GM21526 (cell line): ENCODE results near the gene QSOX2.

Source experiments
- ATAC-seq: cut with Tn5 transposase; IDR thresholded peaks from one replicate; pipeline ENCODE4 v1.9.1; 2021; ENCODE audit warnings: moderate library complexity; ENCODE audit not compliant: unreplicated experiment, low FRiP score

QSOX2 gene

GRCh38 chr9:136192289-136193126, 53.1 kb downstream of the QSOX2 start:
- no peak for ATAC-seq

DNA sequence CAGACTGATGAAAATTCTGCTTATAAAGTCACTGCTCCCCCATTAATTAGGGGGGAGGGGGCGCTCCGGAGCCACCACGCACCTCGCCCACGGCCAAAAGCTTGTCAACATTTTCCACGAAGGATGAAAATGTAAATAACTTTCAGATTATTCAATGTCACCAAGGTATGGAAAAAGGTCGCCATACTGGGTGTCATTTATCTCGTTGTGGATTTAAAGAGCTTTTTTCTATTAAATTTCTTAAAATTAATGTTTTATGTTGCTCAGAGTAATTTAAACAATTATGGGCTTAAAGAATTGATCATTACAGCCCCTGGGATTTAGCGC, 53.7 kb downstream of the QSOX2 start:
- ATAC-seq: no peak

DNA sequence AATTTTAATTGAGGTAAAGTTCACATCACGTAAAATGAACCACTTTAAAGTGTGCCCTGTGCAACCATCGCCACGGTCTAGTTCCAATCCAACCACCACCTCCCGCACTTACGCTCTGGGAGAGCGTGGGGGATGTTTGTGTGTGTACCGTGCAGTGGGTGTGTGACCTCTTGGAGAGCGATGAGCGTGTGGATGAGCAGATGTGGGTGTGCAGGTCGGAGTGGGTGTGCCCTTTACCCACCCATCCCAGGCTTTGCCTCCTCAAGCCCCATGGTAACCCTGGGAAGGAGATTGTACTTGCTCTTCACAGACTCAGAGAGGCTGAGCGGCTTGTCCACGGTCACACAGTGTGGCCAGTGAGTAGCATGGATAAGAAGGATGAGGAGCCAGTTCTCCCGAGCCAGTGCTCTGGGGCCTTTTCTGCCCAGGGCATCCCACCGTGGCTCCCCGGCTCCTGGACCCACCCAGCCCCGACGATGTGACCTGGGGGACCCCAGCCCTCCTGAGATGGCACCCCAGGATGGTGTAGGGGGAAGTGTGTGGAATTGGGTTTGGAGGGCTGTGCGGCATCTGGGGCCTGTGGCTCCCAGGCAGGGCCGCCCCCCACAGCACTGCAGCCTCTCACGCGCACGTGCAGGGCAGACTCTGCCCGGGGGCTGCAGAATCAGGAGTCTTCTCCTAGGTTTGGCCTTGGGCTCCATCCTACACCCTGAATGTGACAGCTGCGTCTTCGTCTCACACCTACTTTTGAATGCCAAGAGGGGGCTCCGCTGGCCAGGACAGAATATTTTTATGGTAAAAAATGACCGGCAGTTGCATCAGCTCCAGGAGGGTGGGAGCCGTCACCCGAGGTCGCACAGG, 54.3 kb downstream of the QSOX2 start:
- no peak for ATAC-seq

DNA sequence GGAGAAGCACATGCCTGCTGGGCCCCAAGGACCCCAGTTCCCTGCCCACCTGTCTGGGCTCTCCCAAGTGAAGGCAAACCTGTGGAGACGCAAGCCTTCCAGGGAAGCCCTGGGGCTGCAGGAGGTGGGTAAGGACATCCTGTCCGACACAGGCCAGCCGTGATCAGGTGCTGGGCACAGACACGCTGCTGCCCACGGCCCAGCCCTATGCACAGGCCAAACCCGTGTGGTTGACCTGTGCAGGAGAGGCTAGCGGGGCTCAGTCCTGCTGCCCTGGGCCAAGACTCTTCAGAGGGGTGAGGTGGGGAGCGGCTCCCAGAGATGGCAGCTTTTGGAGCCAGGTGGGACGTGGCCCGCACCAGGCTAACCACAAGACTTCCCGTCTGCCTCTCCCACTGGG, 55.0 kb downstream of the QSOX2 start:
- ATAC-seq: no peak

- no peak for ATAC-seq
Observed at GRCh38 chr9:136190237-136190601, 55.4 kb downstream of the QSOX2 start.

DNA sequence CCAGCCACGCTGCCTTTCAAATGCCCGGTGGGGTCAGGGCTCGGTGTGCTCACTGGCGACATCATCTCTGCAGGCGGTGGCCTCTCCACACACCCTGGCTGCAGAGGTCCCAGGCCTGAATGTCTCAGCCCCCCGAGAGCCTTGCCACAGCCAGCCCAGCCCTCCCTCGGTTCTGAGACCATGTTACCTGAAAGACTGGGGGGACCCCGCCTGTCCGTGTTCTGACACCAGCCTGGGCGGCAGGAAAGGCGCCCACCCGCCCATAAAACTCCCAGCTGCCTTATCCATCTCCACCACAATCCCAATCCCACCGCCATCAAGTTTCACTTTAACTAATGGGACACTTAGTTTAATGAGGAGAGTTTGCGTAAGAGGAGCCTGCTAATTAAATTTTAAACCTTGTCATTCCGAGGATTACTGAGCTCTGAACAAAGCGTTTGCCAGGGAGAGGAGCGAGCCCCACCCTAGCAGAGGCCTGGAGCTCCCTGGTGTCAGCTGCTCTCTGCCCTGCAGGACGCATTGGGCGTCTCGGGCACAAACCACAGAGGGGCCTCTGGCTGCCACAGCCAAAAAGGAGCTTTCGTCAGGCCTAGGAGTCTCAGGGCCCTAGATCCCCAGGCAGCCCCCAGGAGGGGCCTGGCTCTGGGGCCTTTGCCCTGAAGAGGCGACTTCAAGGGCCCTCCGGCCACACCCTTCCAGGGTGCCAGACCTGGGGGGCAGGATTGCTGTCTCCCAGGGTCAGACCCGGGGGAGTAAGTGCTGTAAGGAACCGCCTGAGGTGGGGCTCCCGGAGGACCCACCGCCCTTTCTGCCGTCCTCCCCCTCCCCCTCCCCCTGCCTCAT, 56.0 kb downstream of the QSOX2 start:
- ATAC-seq: no peak

GRCh38 chr9:136187683-136188586, 57.7 kb downstream of the QSOX2 start:
- ATAC-seq: no peak

DNA sequence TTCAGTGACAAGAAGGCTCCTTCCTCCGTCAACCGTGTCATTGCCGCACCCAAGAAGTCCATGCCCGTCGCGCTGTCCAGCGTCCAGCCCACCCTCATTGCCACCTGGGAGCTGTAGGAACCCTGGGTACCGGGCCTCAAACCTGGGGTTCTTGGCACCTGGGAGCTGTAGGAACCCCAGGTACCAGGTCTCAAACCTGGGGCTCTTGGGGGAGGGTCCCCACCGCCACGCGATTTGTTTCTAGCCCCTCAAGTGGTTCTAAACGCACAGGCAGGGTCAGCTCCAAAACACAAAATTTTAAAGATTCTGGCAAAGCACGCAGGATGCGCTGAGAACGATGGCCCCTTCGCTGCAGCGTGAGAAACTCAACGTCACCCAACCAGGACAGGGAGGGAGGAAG, 58.4 kb downstream of the QSOX2 start:
- ATAC-seq: no peak

- ATAC-seq: no peak
Observed at GRCh38 chr9:136186386-136186785, 59.2 kb downstream of the QSOX2 start.

GRCh38 chr9:136185596-136186366, 59.8 kb downstream of the QSOX2 start:
- ATAC-seq: no peak

DNA sequence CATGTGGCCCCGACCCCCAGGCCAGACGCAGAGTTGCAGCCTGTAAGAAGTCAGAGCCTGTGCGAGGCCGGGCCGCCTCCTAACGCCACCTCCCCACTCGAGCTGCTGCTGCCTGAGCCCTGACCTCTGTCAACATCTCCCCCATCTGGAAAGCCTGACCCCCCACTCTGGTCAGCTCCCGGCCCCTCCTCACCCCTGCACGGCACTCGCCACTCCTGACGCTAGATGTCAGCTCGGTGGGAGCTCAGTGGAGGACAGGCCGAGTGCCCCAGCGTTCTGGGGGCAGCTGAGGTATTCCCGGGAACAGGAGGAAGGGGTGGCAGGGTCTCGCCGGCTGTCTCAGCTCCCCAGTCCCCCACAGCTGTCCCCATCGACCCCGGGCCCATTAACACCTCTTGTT, 60.5 kb downstream of the QSOX2 start:
- no peak for ATAC-seq

GRCh38 chr9:136182850-136183422, 62.7 kb downstream of the QSOX2 start:
- ATAC-seq: no peak

DNA sequence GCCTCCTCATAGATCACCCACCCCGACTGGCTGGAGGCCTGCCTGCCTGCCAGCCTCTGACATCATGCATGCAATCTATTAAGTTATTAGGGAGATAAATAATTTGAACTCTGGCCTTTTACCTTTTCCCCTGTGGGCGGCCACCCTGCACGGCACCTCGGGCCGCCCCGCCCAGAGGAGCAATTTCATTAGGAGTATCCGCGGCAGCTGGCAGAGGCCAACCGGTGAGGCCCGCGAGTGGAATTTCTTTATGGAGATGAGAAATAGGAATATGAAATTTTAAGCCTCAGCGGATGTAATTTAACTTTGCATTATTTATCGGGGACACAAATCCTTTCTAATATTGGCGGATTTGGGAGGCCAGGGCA, 63.2 kb downstream of the QSOX2 start:
- ATAC-seq: no peak

GRCh38 chr9:136181784-136182419, 63.7 kb downstream of the QSOX2 start:
- no peak for ATAC-seq

- no peak for ATAC-seq
Observed at GRCh38 chr9:136180586-136180985, 65.0 kb downstream of the QSOX2 start.

DNA sequence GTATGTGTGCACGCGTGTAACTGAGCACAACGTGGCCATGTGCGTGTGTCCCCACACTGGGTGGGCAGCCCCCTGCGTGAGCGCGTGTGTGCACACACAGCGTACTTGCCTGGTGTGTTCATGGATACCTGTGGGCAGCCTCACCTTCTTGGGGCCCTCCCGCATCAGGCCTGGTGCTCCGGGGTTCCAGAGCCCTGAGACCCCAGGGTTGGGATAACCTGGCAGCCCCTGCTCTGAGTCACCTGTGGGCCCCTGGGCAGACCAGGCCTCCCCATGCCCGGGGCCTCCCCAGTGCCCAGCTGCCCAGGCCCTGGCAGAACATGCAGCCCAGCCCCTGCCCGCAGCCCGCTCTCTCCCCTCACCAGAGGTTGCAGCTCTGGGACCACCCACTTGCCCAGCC, 65.9 kb downstream of the QSOX2 start:
- no peak for ATAC-seq

GRCh38 chr9:136179101-136179616, 66.5 kb downstream of the QSOX2 start:
- ATAC-seq: no peak

DNA sequence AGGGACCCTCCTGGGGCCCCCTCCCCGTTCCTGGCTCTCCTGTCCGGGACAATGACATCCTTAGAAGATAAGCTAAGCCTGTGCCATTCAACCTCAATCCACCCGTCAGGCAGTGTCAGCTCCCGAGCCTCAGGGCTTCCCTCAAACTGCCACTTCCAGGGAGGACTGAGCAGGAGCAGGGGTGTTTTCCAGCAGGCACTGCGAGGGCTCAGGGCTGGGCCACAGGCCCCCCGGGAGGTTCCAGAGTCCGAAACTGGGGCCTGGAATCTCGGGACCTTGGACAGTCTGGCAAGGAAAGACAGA, 66.9 kb downstream of the QSOX2 start:
- ATAC-seq: no peak
